Stomach (tissue), 9 donors: ENCODE measurements around the gene HYAL1. TPM values are rescaled to one million over a fixed set of nuclear protein-coding genes. Genes with fewer than 3 reads are reported as not detected.

Experiments
- DNase-seq, 2 donors: peaks; one replicate each; pipeline versions ENCODE4 v3.0.0 to v3.0.0-alpha.2; 2013 to 2019
- H3K27ac ChIP-seq, 5 donors: fragments of 200-600 bp in 4 of 5; sonication (generic) in 4 of 5; one replicate each; pipeline ENCODE4 v1.5.1; 2013 to 2019; ENCODE audit warnings: mild to moderate bottlenecking in 1 of 5, moderate library complexity in 1 of 5
- H3K27me3 ChIP-seq, 3 donors: fragments of 200-600 bp; sonication (generic); one replicate each; pipeline ENCODE4 v1.5.1; 2017 to 2019; ENCODE audit warnings: mixed run types in 1 of 3
- H3K36me3 ChIP-seq, 4 donors: fragments of 200-600 bp; sonication (generic); 1 replicate in 3 of 4; 2 replicates in 1 of 4; pipeline ENCODE4 v1.5.1; 2016 to 2019
- H3K4me1 ChIP-seq, 4 donors: fragments of 200-600 bp; sonication (generic); one replicate each; pipeline ENCODE4 v1.5.1; 2016 to 2019
- H3K4me3 ChIP-seq, 4 donors: fragments of 200-600 bp; sonication (generic) in 3 of 4; one replicate each; pipeline ENCODE4 v1.5.1; 2016 to 2019; ENCODE audit warnings: mild to moderate bottlenecking in 1 of 4
- H3K9me3 ChIP-seq, 4 donors: fragments of 200-600 bp; sonication (generic); one replicate each; pipeline ENCODE4 v1.5.1; 2016 to 2019
- EP300 ChIP-seq: sonication (generic); formaldehyde crosslinking; IDR thresholded peaks from one replicate; pipeline ENCODE4 v1.6.1; 2017; ENCODE audit warnings: antibody characterized with exemption
- POLR2A ChIP-seq, 4 donors: fragments of 450-650 bp; IDR thresholded peaks; one replicate each; pipeline ENCODE4 v1.6.1; 2016; ENCODE audit warnings: antibody characterized with exemption in 4 of 4, control low read depth in 2 of 4, mild to moderate bottlenecking in 1 of 4, moderate library complexity in 1 of 4
- POLR2AphosphoS5 ChIP-seq, 3 donors: sonication (generic); formaldehyde crosslinking; IDR thresholded peaks; one replicate each; pipeline ENCODE4 v1.6.1; 2016; ENCODE audit warnings: antibody characterized with exemption in 3 of 3
- WGBS, 5 donors: extraction: QIAGEN DNeasy Blood & Tissue Kit in 3 of 5; methylation state at CpG; one replicate each; pipeline versions ENCODE4 v1.1.5 to v1.1.7; 2013 to 2018; 5-methylcytosine and 5-hydroxymethylcytosine counted together
- intact Hi-C: fragments of 100-400 bp; cut with DNase I; formaldehyde crosslinking; loops from one replicate; pipeline ENCODE4 v1.15.1; 2023; ENCODE audit warnings: low total_unique reads
- polyA plus RNA-seq, 3 donors: library from polyadenylated mRNA; stranded (reverse); fragments of 200-250 nt; gene quantifications; one replicate each; pipeline ENCODE4 v1.2.3, GENCODE V29; 2013
- total RNA-seq, 5 donors: library from RNA; depleted of rRNA; stranded (reverse); fragments of >200 nt; gene quantifications; one replicate each; pipeline versions ENCODE4 v1.1.0 to v1.2.3, GENCODE V29; 2014 to 2016
- TF ChIP-seq, protein P1 (sequence below), 7 experiments: fragments of 450-650 bp in 4 of 7; fragments of 200-600 bp in 3 of 7; sonication (generic) in 3 of 7; IDR thresholded peaks; one replicate each; pipeline ENCODE4 v1.5.1; 2016 to 2019; ENCODE audit warnings: antibody characterized with exemption in 7 of 7, control low read depth in 2 of 7, mild to moderate bottlenecking in 1 of 7
- donor health status: healthy with polysubstance abuse.
- donor health status: Bipolar disorder and iron deficiency.
- donor health status: healthy.

The HYAL1 gene
- total and polyA plus RNA-seq, 8 donors: 1.8 to 38.4 (median 6.3) TPM; not detected in 1

DNA sequence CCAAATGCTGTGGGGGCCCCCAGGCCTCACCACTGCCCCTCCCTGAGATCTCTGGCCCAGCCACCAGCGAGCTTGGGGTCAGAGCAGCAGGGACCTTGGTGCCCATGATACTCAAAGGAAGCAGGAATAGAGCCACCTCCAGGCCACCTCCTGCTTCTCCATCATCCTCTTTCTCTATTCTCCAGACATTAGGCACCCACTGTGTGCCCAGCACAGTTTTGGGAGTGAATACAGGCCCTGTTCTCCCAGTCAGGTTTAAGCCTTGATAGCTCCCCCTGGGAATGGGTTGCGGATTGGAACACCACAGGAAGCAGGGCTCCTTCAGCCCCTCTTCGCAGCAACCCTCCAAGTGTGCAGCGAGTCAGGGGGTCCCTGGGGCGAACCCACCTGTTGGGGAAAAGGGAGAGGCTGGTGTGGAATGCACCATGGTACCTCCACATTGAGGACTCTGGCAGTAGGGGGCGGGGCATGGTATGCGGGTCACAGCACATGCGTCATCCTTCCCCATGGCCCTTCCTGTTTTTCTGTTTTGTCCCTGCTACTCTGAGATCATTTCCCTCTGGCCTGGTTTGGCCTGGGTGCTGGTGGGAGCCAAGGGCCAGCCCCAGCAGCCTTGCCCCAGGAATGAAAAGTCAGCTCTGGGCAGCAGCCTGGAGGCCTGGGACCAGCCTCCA is 48.7 kb downstream of the HYAL1 start:
- 71 to 86% (median 77%) methylated on average over 7 to 8 of the region's 8 CpGs for WGBS, 5 donors
- H3K4me1 ChIP-seq: peaks cover 18 to 82% (median 42%) of the 10 kb centered on the region in 4 donors
- H3K4me3 ChIP-seq: no peak overlapping the region
- intact Hi-C loops: no loop called here
- no peaks in the 10 kb centered on the region for H3K27me3 ChIP-seq
- no peaks in the 10 kb centered on the region for H3K9me3 ChIP-seq
- TF ChIP-seq, protein P1, sequence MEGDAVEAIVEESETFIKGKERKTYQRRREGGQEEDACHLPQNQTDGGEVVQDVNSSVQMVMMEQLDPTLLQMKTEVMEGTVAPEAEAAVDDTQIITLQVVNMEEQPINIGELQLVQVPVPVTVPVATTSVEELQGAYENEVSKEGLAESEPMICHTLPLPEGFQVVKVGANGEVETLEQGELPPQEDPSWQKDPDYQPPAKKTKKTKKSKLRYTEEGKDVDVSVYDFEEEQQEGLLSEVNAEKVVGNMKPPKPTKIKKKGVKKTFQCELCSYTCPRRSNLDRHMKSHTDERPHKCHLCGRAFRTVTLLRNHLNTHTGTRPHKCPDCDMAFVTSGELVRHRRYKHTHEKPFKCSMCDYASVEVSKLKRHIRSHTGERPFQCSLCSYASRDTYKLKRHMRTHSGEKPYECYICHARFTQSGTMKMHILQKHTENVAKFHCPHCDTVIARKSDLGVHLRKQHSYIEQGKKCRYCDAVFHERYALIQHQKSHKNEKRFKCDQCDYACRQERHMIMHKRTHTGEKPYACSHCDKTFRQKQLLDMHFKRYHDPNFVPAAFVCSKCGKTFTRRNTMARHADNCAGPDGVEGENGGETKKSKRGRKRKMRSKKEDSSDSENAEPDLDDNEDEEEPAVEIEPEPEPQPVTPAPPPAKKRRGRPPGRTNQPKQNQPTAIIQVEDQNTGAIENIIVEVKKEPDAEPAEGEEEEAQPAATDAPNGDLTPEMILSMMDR (IDR thresholded peaks at IDR 0.05): no peak
- TF ChIP-seq EP300 (no peak), POLR2AphosphoS5 (IDR thresholded peaks at IDR 0.05) (peak in 2 of 3 donors; percentile 3 to 33)
- H3K27ac ChIP-seq: peak overlapping the region; percentile 36 to 98 (median 71)
- peaks cover 61 to 84% (median 74%) of the 10 kb centered on the region in 4 donors for H3K36me3 ChIP-seq
- peak; percentile 64 to 70 for DNase-seq

DNA sequence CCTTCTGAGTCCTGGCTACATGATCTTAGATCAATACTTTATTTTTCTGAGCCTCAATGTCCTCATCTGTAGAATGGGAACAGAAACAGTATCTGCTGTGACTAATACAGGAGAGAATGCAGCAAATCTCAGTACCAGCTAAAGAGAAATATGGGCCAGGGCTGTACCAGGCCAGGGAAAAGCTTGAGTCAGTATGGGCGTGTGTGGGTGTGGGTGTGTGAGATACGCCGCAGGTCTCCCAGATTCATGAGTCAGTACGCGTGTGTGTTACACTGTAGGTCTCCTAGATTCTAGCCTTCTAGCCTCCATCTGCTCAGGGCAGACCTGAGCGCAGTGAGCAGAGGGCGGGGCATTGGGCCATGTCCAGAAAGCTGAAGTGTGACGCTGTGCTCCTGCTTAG is 52.2 kb downstream of the HYAL1 start:
- H3K9me3 ChIP-seq: no peaks in the 10 kb centered on the region
- intact Hi-C loops: no loop called here
- H3K4me3 ChIP-seq: no peak overlapping the region
- 42 to 54% (median 47%) methylated on average over 8 of the region's 8 CpGs for WGBS, 5 donors
- H3K36me3 ChIP-seq: peaks cover 39 to 59% (median 47%) of the 10 kb centered on the region in 4 donors
- H3K27me3 ChIP-seq: no peaks in the 10 kb centered on the region
- TF ChIP-seq, protein P1 (IDR thresholded peaks at IDR 0.05): no peak
- TF ChIP-seq POLR2AphosphoS5 (IDR thresholded peaks at IDR 0.05) (peak in 1 of 3 donors; percentile 46), EP300 (no peak)
- DNase-seq: peak; percentile 67 to 83
- peak overlapping the region; percentile 62 to 97 (median 90) for H3K27ac ChIP-seq
- H3K4me1 ChIP-seq: peaks cover 47 to 93% (median 69%) of the 10 kb centered on the region in 4 donors

DNA sequence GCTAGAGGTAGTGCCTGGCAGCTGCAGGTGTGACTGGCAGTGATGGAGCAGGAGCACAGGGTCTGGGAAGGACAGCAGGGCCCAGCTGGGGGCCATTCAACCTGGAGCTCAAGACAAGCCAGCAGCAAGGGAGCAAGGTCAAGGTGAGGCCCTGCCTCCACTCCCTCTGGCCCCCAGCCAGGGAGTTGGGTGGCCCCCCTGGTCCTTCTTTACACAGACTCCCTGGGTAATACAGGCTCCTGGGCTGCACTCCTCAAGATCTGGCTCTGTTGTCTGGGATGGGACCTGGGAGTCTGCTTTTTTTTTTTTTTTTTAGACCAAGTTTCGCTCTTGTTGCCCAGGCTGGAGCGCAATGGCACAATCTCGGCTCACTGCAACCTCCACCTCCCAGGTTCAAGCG is 52.9 kb downstream of the HYAL1 start:
- Histone ChIP-seq H3K27me3 (no peaks in the 10 kb centered on the region), H3K9me3 (no peaks in the 10 kb centered on the region), H3K4me1 (peaks cover 54 to 97% (median 76%) of the 10 kb centered on the region in 4 donors), H3K4me3 (no peak overlapping the region), H3K27ac (peak overlapping the region in 4 of 5 donors; percentile 84 to 97 (median 92)), H3K36me3 (peaks cover 34 to 52% (median 41%) of the 10 kb centered on the region in 4 donors)
- no peak for DNase-seq
- intact Hi-C loops: no loop called here
- TF ChIP-seq POLR2AphosphoS5 (IDR thresholded peaks at IDR 0.05) (no peak), POLR2A (IDR thresholded peaks at IDR 0.05) (no peak), EP300 (no peak)
- TF ChIP-seq, protein P1 (IDR thresholded peaks at IDR 0.05): no peak
- WGBS, 5 donors: 88 to 94% (median 89%) methylated on average over 4 of the region's 4 CpGs

Other genes with a start within 250 kb of the HYAL1 start
- gene RBM5, start 214.7 kb downstream of the HYAL1 start, total RNA-seq: 100 to 1,000 TPM; 246 to 464 (median 290) TPM
- gene RBM5, start 214.7 kb downstream of the HYAL1 start, polyA plus RNA-seq: 10 to 100 TPM; 25.0 to 89.4 (median 30.1) TPM
- 10 to 100 TPM; 11.9 to 34.5 (median 31.2) TPM for gene SEMA3F, start 148.2 kb downstream of the HYAL1 start, total RNA-seq
- gene SEMA3F, start 148.2 kb downstream of the HYAL1 start, polyA plus RNA-seq: 10 to 100 TPM in 2 of 3 donors, 1 to 10 TPM in 1; 8.9 to 33.8 (median 14.6) TPM
- not detected for gene GNAT1, start 112.0 kb downstream of the HYAL1 start, total RNA-seq
- not detected for gene GNAT1, start 112.0 kb downstream of the HYAL1 start, polyA plus RNA-seq
- 1 to 10 TPM in 1 of 5 donors, not detected in 4; 3.1 TPM for gene SLC38A3, start 98.3 kb downstream of the HYAL1 start, total RNA-seq
- gene SLC38A3, start 98.3 kb downstream of the HYAL1 start, polyA plus RNA-seq: 1 to 10 TPM in 1 of 3 donors, under 1 TPM in 2; 0.15 to 1.1 (median 0.93) TPM
- 100 to 1,000 TPM in 2 of 5 donors, 10 to 100 TPM in 3; 73.7 to 211 (median 98.5) TPM for gene GNAI2, start 67.4 kb downstream of the HYAL1 start, total RNA-seq
- 10 to 100 TPM; 61.1 to 73.5 (median 68.3) TPM for gene GNAI2, start 67.4 kb downstream of the HYAL1 start, polyA plus RNA-seq
- gene SEMA3B, start 34.4 kb downstream of the HYAL1 start, total RNA-seq: 100 to 1,000 TPM in 4 of 5 donors, 10 to 100 TPM in 1; 53.6 to 310 (median 129) TPM
- gene SEMA3B, start 34.4 kb downstream of the HYAL1 start, polyA plus RNA-seq: 10 to 100 TPM; 40.1 to 79.9 (median 42.0) TPM
- gene LSMEM2, start 24.5 kb downstream of the HYAL1 start, total RNA-seq: not detected
- gene LSMEM2, start 24.5 kb downstream of the HYAL1 start, polyA plus RNA-seq: under 1 TPM in 2 of 3 donors, not detected in 1; 0.31 to 0.58 TPM
- gene IFRD2, start 11.1 kb downstream of the HYAL1 start, total RNA-seq: 100 to 1,000 TPM in 3 of 5 donors, 10 to 100 TPM in 2; 69.9 to 254 (median 193) TPM
- gene IFRD2, start 11.1 kb downstream of the HYAL1 start, polyA plus RNA-seq: 100 to 1,000 TPM in 2 of 3 donors, 10 to 100 TPM in 1; 98.1 to 118 (median 108) TPM
- 1 to 10 TPM in 3 of 5 donors, not detected in 2; 1.3 to 3.9 (median 1.3) TPM for gene HYAL3, start 4.2 kb downstream of the HYAL1 start, total RNA-seq
- 1 to 10 TPM; 5.0 to 7.9 (median 7.7) TPM for gene HYAL3, start 4.2 kb downstream of the HYAL1 start, polyA plus RNA-seq
- 100 to 1,000 TPM in 1 of 5 donors, 10 to 100 TPM in 3, 1 to 10 TPM in 1; 3.1 to 107 (median 22.3) TPM for gene NAA80, start 4.2 kb downstream of the HYAL1 start, total RNA-seq
- gene NAA80, start 4.2 kb downstream of the HYAL1 start, polyA plus RNA-seq: 10 to 100 TPM in 1 of 3 donors, 1 to 10 TPM in 2; 8.7 to 16.4 (median 9.7) TPM
- 10 to 100 TPM; 11.1 to 96.4 (median 26.8) TPM for gene HYAL2, start 19.2 kb upstream of the HYAL1 start, total RNA-seq
- gene HYAL2, start 19.2 kb upstream of the HYAL1 start, polyA plus RNA-seq: 10 to 100 TPM; 24.7 to 47.6 (median 30.4) TPM
- gene TUSC2, start 24.6 kb upstream of the HYAL1 start, total RNA-seq: 10 to 100 TPM in 3 of 5 donors, 1 to 10 TPM in 1, not detected in 1; 2.3 to 63.4 (median 25.6) TPM
- 10 to 100 TPM; 40.3 to 48.1 (median 46.3) TPM for gene TUSC2, start 24.6 kb upstream of the HYAL1 start, polyA plus RNA-seq
- gene RASSF1, start 37.3 kb upstream of the HYAL1 start, total RNA-seq: 10 to 100 TPM; 16.5 to 33.2 (median 22.6) TPM
- 10 to 100 TPM; 27.8 to 37.3 (median 29.6) TPM for gene RASSF1, start 37.3 kb upstream of the HYAL1 start, polyA plus RNA-seq
- 10 to 100 TPM in 1 of 5 donors, under 1 TPM in 3, not detected in 1; 0.87 to 61.4 (median 0.91) TPM for gene ZMYND10, start 42.2 kb upstream of the HYAL1 start, total RNA-seq
- gene ZMYND10, start 42.2 kb upstream of the HYAL1 start, polyA plus RNA-seq: 1 to 10 TPM in 2 of 3 donors, under 1 TPM in 1; 0.87 to 3.7 (median 1.2) TPM
- gene NPRL2, start 47.2 kb upstream of the HYAL1 start, total RNA-seq: 10 to 100 TPM in 3 of 5 donors, 1 to 10 TPM in 2; 4.5 to 75.0 (median 13.0) TPM
- 10 to 100 TPM; 20.8 to 27.6 (median 27.0) TPM for gene NPRL2, start 47.2 kb upstream of the HYAL1 start, polyA plus RNA-seq
- gene CYB561D2, start 47.3 kb upstream of the HYAL1 start, total RNA-seq: 10 to 100 TPM in 2 of 5 donors, 1 to 10 TPM in 2, not detected in 1; 6.1 to 16.3 (median 10.3) TPM
- gene CYB561D2, start 47.3 kb upstream of the HYAL1 start, polyA plus RNA-seq: 10 to 100 TPM; 10.4 to 26.1 (median 17.4) TPM
- gene TMEM115, start 55.9 kb upstream of the HYAL1 start, total RNA-seq: 100 to 1,000 TPM in 1 of 5 donors, 10 to 100 TPM in 4; 25.0 to 128 (median 27.4) TPM
- gene TMEM115, start 55.9 kb upstream of the HYAL1 start, polyA plus RNA-seq: 10 to 100 TPM; 14.6 to 27.7 (median 14.7) TPM
- gene CACNA2D2, start 200.1 kb upstream of the HYAL1 start, total RNA-seq: 10 to 100 TPM in 1 of 5 donors, 1 to 10 TPM in 4; 1.2 to 45.8 (median 1.8) TPM
- gene CACNA2D2, start 200.1 kb upstream of the HYAL1 start, polyA plus RNA-seq: 1 to 10 TPM in 2 of 3 donors, under 1 TPM in 1; 0.92 to 2.7 (median 1.9) TPM